WTC11 (cell line): ENCODE data around the gene EML4.
"Not testable (repeated sequence)": the region's sequence is repeated elsewhere in the genome, so short reads cannot be mapped to it uniquely, and the experiment has no call there.

ENCODE experiments used
- FOXJ3 ChIP-seq: sonication (generic); formaldehyde crosslinking; IDR thresholded peaks from 2 replicates; pipeline ENCODE4 v1.9.0; 2021; ENCODE audit warnings: missing genetic modification reagents, mild to moderate bottlenecking, borderline replicate concordance
- IRF2 ChIP-seq: sonication (generic); formaldehyde crosslinking; IDR thresholded peaks from 2 replicates; pipeline ENCODE4 v1.8.0; 2022; ENCODE audit warnings: low read depth, missing genetic modification reagents, borderline replicate concordance
- SMAD4 ChIP-seq: sonication (generic); formaldehyde crosslinking; IDR thresholded peaks from 2 replicates; pipeline ENCODE4 v1.8.0; 2022; ENCODE audit warnings: mild to moderate bottlenecking, missing genetic modification reagents
- ZNF232 ChIP-seq: sonication (generic); formaldehyde crosslinking; IDR thresholded peaks from 2 replicates; pipeline ENCODE4 v1.8.0; 2022; ENCODE audit warnings: mild to moderate bottlenecking, missing genetic modification reagents
- TF ChIP-seq, protein P1 (sequence below): sonication (generic); formaldehyde crosslinking; IDR thresholded peaks from 2 replicates; pipeline ENCODE4 v1.8.0; 2022; ENCODE audit warnings: mild to moderate bottlenecking, missing genetic modification reagents
- TF ChIP-seq, protein P2 (sequence below): fragments of 200-600 bp; IDR thresholded peaks from 2 replicates; pipeline ENCODE4 v1.8.0; 2022; ENCODE audit warnings: antibody characterized with exemption

DNA sequence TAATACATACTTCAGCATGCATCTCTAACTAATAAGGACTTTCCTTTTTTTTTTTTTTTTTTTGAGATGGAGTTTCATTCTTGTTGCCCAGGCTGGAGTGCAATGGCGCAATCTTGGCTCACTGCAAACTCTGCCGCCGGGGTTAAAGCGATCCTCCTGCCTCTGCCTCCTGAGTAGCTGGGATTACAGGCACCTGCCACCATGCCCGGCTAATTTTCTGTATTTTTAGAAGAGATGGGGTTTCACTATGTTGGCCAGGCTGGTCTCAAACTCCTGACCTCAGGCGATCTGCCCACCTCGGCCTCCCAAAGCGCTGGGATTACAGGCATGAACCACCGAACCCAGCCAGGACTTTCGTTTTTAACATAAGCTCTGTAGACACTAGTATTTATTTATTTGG lies 42.3 kb upstream of the EML4 start:
- TF ChIP-seq, protein P1, sequence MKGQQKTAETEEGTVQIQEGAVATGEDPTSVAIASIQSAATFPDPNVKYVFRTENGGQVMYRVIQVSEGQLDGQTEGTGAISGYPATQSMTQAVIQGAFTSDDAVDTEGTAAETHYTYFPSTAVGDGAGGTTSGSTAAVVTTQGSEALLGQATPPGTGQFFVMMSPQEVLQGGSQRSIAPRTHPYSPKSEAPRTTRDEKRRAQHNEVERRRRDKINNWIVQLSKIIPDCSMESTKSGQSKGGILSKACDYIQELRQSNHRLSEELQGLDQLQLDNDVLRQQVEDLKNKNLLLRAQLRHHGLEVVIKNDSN (CRISPR knock-in tag) = not testable (repeated sequence)
- TF ChIP-seq, protein P2, sequence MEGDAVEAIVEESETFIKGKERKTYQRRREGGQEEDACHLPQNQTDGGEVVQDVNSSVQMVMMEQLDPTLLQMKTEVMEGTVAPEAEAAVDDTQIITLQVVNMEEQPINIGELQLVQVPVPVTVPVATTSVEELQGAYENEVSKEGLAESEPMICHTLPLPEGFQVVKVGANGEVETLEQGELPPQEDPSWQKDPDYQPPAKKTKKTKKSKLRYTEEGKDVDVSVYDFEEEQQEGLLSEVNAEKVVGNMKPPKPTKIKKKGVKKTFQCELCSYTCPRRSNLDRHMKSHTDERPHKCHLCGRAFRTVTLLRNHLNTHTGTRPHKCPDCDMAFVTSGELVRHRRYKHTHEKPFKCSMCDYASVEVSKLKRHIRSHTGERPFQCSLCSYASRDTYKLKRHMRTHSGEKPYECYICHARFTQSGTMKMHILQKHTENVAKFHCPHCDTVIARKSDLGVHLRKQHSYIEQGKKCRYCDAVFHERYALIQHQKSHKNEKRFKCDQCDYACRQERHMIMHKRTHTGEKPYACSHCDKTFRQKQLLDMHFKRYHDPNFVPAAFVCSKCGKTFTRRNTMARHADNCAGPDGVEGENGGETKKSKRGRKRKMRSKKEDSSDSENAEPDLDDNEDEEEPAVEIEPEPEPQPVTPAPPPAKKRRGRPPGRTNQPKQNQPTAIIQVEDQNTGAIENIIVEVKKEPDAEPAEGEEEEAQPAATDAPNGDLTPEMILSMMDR = not testable (repeated sequence)
- not testable (repeated sequence) for TF ChIP-seq ZNF232 (CRISPR knock-in tag); SMAD4 (CRISPR knock-in tag); IRF2 (CRISPR knock-in tag); FOXJ3
